GM10266 (cell line): ENCODE measurements around the gene CHRM4.

Source experiments
- DNase-seq: peaks from one replicate; pipeline ENCODE4 v3.0.0; 2012; ENCODE audit errors: extremely low spot score
- CTCF ChIP-seq: IDR thresholded peaks from 2 replicates; pipeline ENCODE4 v1.5.1; 2012; ENCODE audit warnings: mild to moderate bottlenecking, low read depth; ENCODE audit not compliant: control insufficient read depth, insufficient read depth; ENCODE audit errors: missing control alignments

CHRM4 gene

GRCh38 chr11:46402957-46403902 lies 11.7 kb upstream of the CHRM4 start:
- no peak for TF ChIP-seq CTCF
- no peak for DNase-seq

DNA sequence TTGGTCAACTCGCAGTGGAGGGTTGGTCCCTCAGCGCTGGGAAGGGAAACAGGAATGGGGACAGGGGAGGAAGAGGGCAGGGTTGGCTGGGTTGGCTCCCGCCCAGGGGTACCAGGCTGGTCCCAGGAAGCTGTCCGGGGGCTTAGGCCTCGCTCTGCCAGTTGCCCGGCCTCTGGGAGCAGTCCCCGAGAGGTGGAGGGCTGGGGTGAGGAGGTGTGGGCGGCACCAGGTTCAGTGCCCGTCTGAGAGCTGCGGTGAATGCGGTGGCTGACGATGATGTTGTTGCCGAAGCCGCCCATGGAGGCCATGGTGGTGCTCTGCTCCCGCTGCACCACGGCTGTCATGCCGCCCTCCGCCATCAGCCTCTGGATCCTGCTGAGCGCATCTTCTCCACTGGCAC lies 6.0 kb upstream of the CHRM4 start:
- DNase-seq, result no peak
- no peak for TF ChIP-seq CTCF

GRCh38 chr11:46393759-46394158 lies 2.2 kb upstream of the CHRM4 start:
- DNase-seq, result no peak
- no peak for TF ChIP-seq CTCF

- no peak for DNase-seq
- no peak for TF ChIP-seq CTCF
Observed at GRCh38 chr11:46393231-46393616, 1.6 kb upstream of the CHRM4 start.

- DNase-seq, result peak; percentile 96
- TF ChIP-seq CTCF, result no peak
Observed at GRCh38 chr11:46392421-46393230, 1.1 kb upstream of the CHRM4 start.

GRCh38 chr11:46391186-46391577 lies 394 bp downstream of the CHRM4 start:
- no peak for TF ChIP-seq CTCF
- peak; percentile 67 for DNase-seq
